AG04449 (cell line): ENCODE measurements around the gene OARD1.

ENCODE experiments used
- CTCF ChIA-PET: fragments of 350-600 bp; formaldehyde crosslinking; extraction: SDS; loops from one replicate; lab custom pipeline; 2021; ENCODE audit warnings: antibody characterized with exemption; lab: Yijun Ruan, JAX
- POLR2A ChIA-PET: fragments of 400-600, 350-600 bp; formaldehyde crosslinking; extraction: SDS; loops from one replicate; lab custom pipeline; 2020; ENCODE audit warnings: antibody characterized with exemption, inconsistent platforms; lab: Yijun Ruan, JAX
- DNase-seq: peaks from one replicate; pipeline ENCODE4 v3.0.0-alpha.2; 2010; ENCODE audit warnings: low read depth, low spot score
- H3K4me3 ChIP-seq: 2 replicates; pipeline ENCODE4 v1.5.1; 2011; ENCODE audit warnings: low read depth, mild to moderate bottlenecking, control low read depth, low read length
- TF ChIP-seq, protein P1 (sequence below): IDR thresholded peaks from one replicate; pipeline ENCODE4 v1.5.1; 2011; ENCODE audit warnings: mild to moderate bottlenecking, moderate library complexity, low read length, control low read depth, inconsistent platforms; ENCODE audit not compliant: insufficient read depth; ENCODE audit errors: missing control alignments

The OARD1 gene

DNA sequence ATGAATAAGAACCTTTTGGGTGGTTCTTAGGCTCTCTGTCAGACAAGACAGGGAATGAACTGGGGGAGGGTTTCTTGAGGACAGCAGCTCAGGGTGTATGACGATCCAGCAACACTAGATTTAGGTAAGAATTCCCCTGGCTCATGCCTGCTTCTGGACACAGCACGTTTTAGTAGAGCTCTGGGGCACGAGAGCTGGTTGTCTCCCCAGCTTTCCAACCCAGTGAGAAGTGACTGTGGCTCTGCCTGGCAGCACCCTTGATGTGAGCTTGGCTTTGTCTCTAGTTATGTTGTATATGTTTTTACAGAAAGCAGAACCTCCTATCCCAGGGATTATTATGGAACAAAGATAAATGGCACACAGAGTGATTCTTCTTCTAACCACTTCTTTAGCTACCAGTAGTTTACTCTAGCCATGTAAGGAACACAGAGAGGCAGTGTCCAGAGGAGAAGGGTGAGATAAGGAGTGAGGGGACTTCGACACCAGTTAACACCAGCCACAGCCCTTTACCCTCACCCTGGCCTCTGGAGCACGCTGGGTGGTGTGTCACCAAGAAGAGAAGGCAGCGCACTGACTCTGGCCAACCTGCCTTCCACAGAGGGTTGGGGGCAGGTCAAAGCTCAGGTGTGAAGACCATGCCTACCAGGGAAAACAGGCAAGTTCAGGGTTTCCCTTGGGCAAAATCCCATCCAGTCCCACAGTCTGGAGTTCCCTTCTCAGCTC lies 15.2 kb downstream of the OARD1 start:
- TF ChIP-seq, protein P1, sequence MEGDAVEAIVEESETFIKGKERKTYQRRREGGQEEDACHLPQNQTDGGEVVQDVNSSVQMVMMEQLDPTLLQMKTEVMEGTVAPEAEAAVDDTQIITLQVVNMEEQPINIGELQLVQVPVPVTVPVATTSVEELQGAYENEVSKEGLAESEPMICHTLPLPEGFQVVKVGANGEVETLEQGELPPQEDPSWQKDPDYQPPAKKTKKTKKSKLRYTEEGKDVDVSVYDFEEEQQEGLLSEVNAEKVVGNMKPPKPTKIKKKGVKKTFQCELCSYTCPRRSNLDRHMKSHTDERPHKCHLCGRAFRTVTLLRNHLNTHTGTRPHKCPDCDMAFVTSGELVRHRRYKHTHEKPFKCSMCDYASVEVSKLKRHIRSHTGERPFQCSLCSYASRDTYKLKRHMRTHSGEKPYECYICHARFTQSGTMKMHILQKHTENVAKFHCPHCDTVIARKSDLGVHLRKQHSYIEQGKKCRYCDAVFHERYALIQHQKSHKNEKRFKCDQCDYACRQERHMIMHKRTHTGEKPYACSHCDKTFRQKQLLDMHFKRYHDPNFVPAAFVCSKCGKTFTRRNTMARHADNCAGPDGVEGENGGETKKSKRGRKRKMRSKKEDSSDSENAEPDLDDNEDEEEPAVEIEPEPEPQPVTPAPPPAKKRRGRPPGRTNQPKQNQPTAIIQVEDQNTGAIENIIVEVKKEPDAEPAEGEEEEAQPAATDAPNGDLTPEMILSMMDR, result no peak
- ChIA-PET CTCF (interaction anchor here (1.7 to 10.1 kb wide), 4 partner anchors 12 to 29 kb away, joined by 7 to 90 read pairs (median 21); partner anchors contain the start of genes TSPO2 and UNC5CL), POLR2A (interaction anchor here (0.9 kb wide), 1 partner anchor 22 kb away, joined by 3 read pairs; no protein-coding TSS in a partner anchor)
- DNase-seq, result no peak
- H3K4me3 ChIP-seq, result no peak overlapping the region

DNA sequence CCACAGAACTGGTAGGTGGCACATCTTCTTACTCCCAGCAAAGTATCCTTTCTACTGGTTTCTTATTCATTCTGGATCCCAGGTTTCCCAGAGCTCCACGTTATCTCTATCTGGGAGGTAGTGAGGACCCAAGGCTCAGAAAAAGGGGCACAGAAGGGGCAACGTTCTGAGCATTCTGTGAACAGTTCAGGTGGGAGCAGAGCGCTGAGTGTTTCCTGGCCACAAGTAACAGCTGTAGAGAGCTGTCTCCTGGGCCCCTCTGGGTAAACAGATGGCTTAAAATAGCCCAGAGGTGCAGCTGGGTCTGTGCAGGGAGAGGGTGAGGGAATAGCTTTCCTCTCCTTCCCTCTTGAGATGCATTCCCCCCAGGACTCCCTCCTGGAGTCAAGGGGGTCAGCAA lies 17.0 kb downstream of the OARD1 start:
- TF ChIP-seq, protein P1, result no peak
- POLR2A ChIA-PET, result interaction anchor here (1.3 kb wide), 1 partner anchor 18 kb away, joined by 3 read pairs; the partner anchor contains the start of gene NFYA
- no peak overlapping the region for H3K4me3 ChIP-seq
- DNase-seq, result no peak
- CTCF ChIA-PET, result interaction anchor here (1.0 to 10.1 kb wide), 5 partner anchors 14 to 161 kb away, joined by 4 to 90 read pairs (median 21); partner anchors contain the start of gene UNC5CL

DNA sequence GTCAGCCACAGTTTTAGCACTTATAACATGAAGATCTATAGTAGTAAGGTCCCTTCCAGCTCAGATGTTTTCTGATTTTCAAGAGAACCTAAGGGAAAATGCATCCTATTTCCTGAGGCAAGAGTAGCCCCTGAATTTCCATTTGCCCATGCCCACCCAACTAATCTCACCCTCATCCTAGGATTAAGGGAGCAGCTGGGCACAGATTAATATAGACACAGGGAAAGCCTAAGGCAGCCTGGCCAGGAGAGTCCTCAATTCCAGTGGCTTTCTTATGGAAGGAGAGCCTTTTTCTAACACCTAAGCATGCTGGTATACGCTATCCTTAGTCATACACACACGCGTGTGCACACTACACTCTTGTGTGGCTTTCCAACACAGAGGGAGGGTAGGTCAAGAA lies 17.6 kb downstream of the OARD1 start:
- TF ChIP-seq, protein P1, result no peak
- H3K4me3 ChIP-seq, result no peak overlapping the region
- DNase-seq, result no peak
- ChIA-PET CTCF (interaction anchor here (0.9 to 10.1 kb wide), 5 partner anchors 14 to 650 kb away, joined by 3 to 90 read pairs (median 21); partner anchors contain the start of gene UNC5CL), POLR2A (no interaction called here)

DNA sequence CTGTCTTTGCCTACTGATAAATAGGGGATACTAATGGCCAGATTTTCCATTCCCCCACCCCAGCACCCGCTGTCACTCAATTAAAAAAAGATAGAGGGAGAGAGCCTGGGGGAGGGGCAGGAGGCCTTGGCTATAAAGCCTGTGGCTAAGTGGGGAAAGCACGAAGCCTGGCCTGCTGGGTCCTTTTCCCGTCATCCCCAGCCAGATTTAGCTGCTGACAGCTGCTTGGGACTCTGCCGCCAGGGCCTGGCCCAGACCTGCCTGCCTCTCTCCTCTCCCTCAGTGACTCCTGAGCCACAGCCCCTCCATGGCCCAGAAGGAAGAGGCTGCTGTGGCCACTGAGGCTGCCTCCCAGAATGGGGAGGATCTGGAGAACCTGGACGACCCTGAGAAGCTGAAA lies 19.1 kb downstream of the OARD1 start, which contains the start of gene APOBEC2:
Gene APOBEC2 (plus strand): TSS at position 162 of the 400 bp plus-strand sequence. CDS start 146 bp downstream, at position 308.
- ChIA-PET POLR2A (no interaction called here), CTCF (interaction anchor here (1.0 to 10.1 kb wide), 2 partner anchors 16 to 26 kb away, joined by 3 to 90 read pairs; partner anchors contain the start of gene UNC5CL)
- TF ChIP-seq, protein P1, result no peak
- DNase-seq, result no peak
- H3K4me3 ChIP-seq, result no peak within 1 kb of the TSS

DNA sequence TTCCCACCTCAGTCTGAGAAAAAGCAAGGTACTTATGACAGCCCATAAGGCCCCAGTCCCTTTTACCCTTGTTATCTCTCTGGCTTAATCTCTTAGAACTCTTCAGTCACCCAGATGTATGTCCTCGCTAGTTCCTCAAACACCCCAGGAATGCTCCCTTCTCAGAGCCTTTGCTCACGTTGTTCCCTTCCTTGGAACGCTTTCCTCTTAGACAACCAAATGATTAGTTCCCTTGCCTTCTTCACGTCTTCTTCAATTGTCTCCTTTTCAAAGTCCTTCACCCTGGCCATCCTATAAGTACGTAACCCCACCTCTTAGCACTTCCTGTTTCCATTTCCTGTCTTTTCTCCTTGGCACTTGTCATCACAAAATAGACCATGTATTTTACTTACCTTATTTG lies 20.3 kb downstream of the OARD1 start:
- TF ChIP-seq, protein P1, result no peak
- DNase-seq, result no peak
- H3K4me3 ChIP-seq, result no peak overlapping the region
- CTCF ChIA-PET, result interaction anchor here (10.1 kb wide), 1 partner anchor 15 kb away, joined by 90 read pairs; the partner anchor contains the start of gene UNC5CL
- POLR2A ChIA-PET, result no interaction called here

DNA sequence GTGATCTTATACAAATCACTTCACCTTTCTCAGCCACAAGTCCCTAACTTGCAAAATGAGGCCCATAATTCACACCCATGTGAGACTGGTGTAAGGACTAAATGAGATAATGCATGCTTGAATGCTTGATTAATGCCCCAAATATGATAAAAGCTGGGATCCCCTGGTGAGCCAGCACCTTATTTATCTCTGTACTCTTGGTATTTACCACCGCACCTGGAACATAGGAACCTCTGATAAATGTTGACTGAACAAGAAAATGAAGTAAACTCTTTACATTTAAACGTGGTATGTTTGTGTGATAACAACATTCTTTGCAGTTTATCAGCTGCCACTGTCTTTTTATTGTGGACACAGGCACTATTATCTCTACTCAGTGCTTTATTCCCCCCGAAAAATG lies 21.6 kb downstream of the OARD1 start:
- POLR2A ChIA-PET, result no interaction called here
- no peak overlapping the region for H3K4me3 ChIP-seq
- CTCF ChIA-PET, result interaction anchor here (1.3 to 10.1 kb wide), 4 partner anchors 11 to 23 kb away, joined by 3 to 90 read pairs (median 17); partner anchors contain the start of gene UNC5CL
- TF ChIP-seq, protein P1, result no peak
- DNase-seq, result no peak
